H1 (cell line): ENCODE measurements around the gene DNAJC16. TPM values are rescaled to one million over a fixed set of nuclear protein-coding genes. Genes with fewer than 3 reads are reported as not detected.

Source experiments
- CTCF ChIA-PET: fragments of 300-600 bp; sonication (Branson Sonifier 250); formaldehyde crosslinking; loops from one replicate; lab custom pipeline; 2021; ENCODE audit not compliant: partially characterized antibody; lab: Charles Lee
- POLR2A ChIA-PET: fragments of 300-600 bp; sonication (Branson Sonifier 250); formaldehyde crosslinking; loops from one replicate; lab custom pipeline; 2021; ENCODE audit warnings: inconsistent platforms; ENCODE audit not compliant: partially characterized antibody; lab: Charles Lee
- DNase-seq, 2 experiments: peaks; one replicate each; pipeline versions ENCODE4 v3.0.0 to v3.0.0-alpha.2; 2010 to 2022; ENCODE audit warnings: low spot score in 2 of 2, low read depth in 1 of 2, mixed read lengths in 1 of 2
- FAIRE-seq: peaks from 2 replicates; lab custom pipeline; 2011; peaks lifted over from hg19 to GRCh38; lab: Jason Lieb, UNC
- H2AFZ ChIP-seq: 2 replicates; pipeline ENCODE4 v1.8.1; 2012; ENCODE audit warnings: low read length, inconsistent platforms
- H2AK5ac ChIP-seq: 2 replicates; pipeline ENCODE4 v1.6.1; 2013; ENCODE audit warnings: low read depth, low read length
- H2BK120ac ChIP-seq: replicated peaks from 2 replicates; pipeline ENCODE3; 2013; ENCODE audit warnings: low read depth, low read length, inconsistent platforms
- H2BK12ac ChIP-seq: 2 replicates; pipeline ENCODE4 v1.6.1; 2013; ENCODE audit warnings: low read depth, low read length
- H2BK15ac ChIP-seq: 2 replicates; pipeline ENCODE4 v1.6.1; 2013; ENCODE audit warnings: low read length
- H2BK20ac ChIP-seq: 2 replicates; pipeline ENCODE4 v1.6.1; 2013; ENCODE audit warnings: low read length
- H2BK5ac ChIP-seq: 2 replicates; pipeline ENCODE4 v1.6.1; 2013; ENCODE audit warnings: low read depth, low read length
- H3K14ac ChIP-seq: 2 replicates; pipeline ENCODE4 v1.6.1; 2013; ENCODE audit warnings: inconsistent platforms; ENCODE audit not compliant: insufficient read length
- H3K18ac ChIP-seq: 2 replicates; pipeline ENCODE4 v1.6.1; 2013; ENCODE audit warnings: low read length; ENCODE audit errors: extremely low read depth
- H3K23ac ChIP-seq: 2 replicates; pipeline ENCODE4 v1.6.1; 2013; ENCODE audit warnings: inconsistent platforms; ENCODE audit not compliant: insufficient read length
- H3K23me2 ChIP-seq: 2 replicates; pipeline ENCODE4 v1.6.1; 2013; ENCODE audit warnings: low read depth, low read length
- H3K27ac ChIP-seq: 2 replicates; pipeline ENCODE4 v1.6.1; 2011; ENCODE audit warnings: low read depth, low read length, inconsistent platforms
- H3K27me3 ChIP-seq, 4 experiments: replicated peaks in 1 of 4; 1 replicate in 1 of 4; 2 replicates in 3 of 4; pipeline versions ENCODE4 v1.6.1 to v1.8.1; 2011 to 2013; ENCODE audit warnings: low read length in 3 of 4, mild to moderate bottlenecking in 3 of 4, inconsistent platforms in 2 of 4, mixed read lengths in 2 of 4, moderate library complexity in 1 of 4; ENCODE audit not compliant: control insufficient read depth in 3 of 4, insufficient read depth in 3 of 4; ENCODE audit errors: extremely low read depth in 1 of 4
- H3K36me3 ChIP-seq, 4 experiments: 2 replicates each; pipeline versions ENCODE4 v1.6.1 to v1.8.1; 2011 to 2013; ENCODE audit warnings: mild to moderate bottlenecking in 4 of 4, low read length in 3 of 4, moderate library complexity in 2 of 4, control low read depth in 1 of 4, inconsistent platforms in 1 of 4; ENCODE audit not compliant: insufficient read depth in 4 of 4, control insufficient read depth in 2 of 4
- H3K4ac ChIP-seq: replicated peaks from 2 replicates; pipeline ENCODE3; 2013; ENCODE audit warnings: low read length, low read depth, mixed read lengths, inconsistent platforms; ENCODE audit not compliant: insufficient read length
- H3K4me1 ChIP-seq, 4 experiments: replicated peaks in 1 of 4; 1 replicate in 1 of 4; 2 replicates in 3 of 4; pipeline versions ENCODE4 v1.6.1 to v1.8.1; 2011 to 2013; ENCODE audit warnings: low read length in 3 of 4, inconsistent platforms in 2 of 4, mixed read lengths in 1 of 4; ENCODE audit not compliant: insufficient read depth in 4 of 4, control insufficient read depth in 3 of 4
- H3K4me2 ChIP-seq, 2 experiments: 2 replicates each; pipeline versions ENCODE4 v1.6.1 to v1.8.1; 2011 to 2013; ENCODE audit warnings: low read depth in 2 of 2, low read length in 2 of 2, control low read depth in 1 of 2, inconsistent platforms in 1 of 2, mild to moderate bottlenecking in 1 of 2; ENCODE audit not compliant: insufficient read depth in 1 of 2
- H3K4me3 ChIP-seq, 4 experiments: fragments of 200-600, 300-600 bp in 1 of 4; sonication (generic), shearing (Covaris generic), sonication (Bioruptor Twin) in 1 of 4; 2 replicates each; pipeline versions ENCODE4 v1.5.1 to v1.8.1; 2011 to 2016; ENCODE audit warnings: low read length in 4 of 4, low read depth in 3 of 4, control low read depth in 2 of 4, inconsistent platforms in 2 of 4, mild to moderate bottlenecking in 2 of 4, mixed read lengths in 1 of 4, moderate library complexity in 1 of 4; ENCODE audit not compliant: insufficient read depth in 2 of 4; ENCODE audit errors: extremely low read depth in 1 of 4
- H3K56ac ChIP-seq: replicated peaks from 2 replicates; pipeline ENCODE3; 2013; ENCODE audit warnings: low read depth, mild to moderate bottlenecking, mixed read lengths, low read length, inconsistent platforms; ENCODE audit not compliant: insufficient read length
- H3K79me1 ChIP-seq: 2 replicates; pipeline ENCODE4 v1.6.1; 2013; ENCODE audit warnings: low read depth, low read length, control low read depth
- H3K79me2 ChIP-seq, 2 experiments: 2 replicates each; pipeline versions ENCODE4 v1.6.1 to v1.8.1; 2012 to 2013; ENCODE audit warnings: low read length in 2 of 2, mild to moderate bottlenecking in 2 of 2, inconsistent platforms in 1 of 2; ENCODE audit not compliant: insufficient read depth in 2 of 2, control insufficient read depth in 1 of 2
- H3K9ac ChIP-seq, 4 experiments: replicated peaks in 1 of 4; 1 replicate in 1 of 4; 2 replicates in 3 of 4; pipeline versions ENCODE4 v1.6.1 to v1.8.1; 2011 to 2013; ENCODE audit warnings: low read depth in 3 of 4, low read length in 3 of 4, control low read depth in 2 of 4, mild to moderate bottlenecking in 2 of 4, moderate library complexity in 2 of 4, inconsistent platforms in 1 of 4; ENCODE audit errors: extremely low read depth in 1 of 4
- H3K9me3 ChIP-seq, 2 experiments: 2 replicates each; pipeline versions ENCODE4 v1.6.1 to v1.8.1; 2012 to 2013; ENCODE audit warnings: mild to moderate bottlenecking in 2 of 2, moderate library complexity in 2 of 2, control low read depth in 1 of 2, inconsistent platforms in 1 of 2, low read depth in 1 of 2, low read length in 1 of 2, mixed read lengths in 1 of 2; ENCODE audit not compliant: insufficient read depth in 2 of 2
- H4K20me1 ChIP-seq, 2 experiments: replicated peaks in 1 of 2; 2 replicates each; pipeline versions ENCODE3 to v1.8.1; 2011 to 2013; ENCODE audit warnings: inconsistent platforms in 2 of 2, low read length in 2 of 2, mild to moderate bottlenecking in 1 of 2; ENCODE audit not compliant: insufficient read depth in 2 of 2, control insufficient read depth in 1 of 2
- H4K5ac ChIP-seq: 2 replicates; pipeline ENCODE4 v1.6.1; 2013; ENCODE audit warnings: low read length, low read depth, mixed read lengths, inconsistent platforms; ENCODE audit not compliant: insufficient read length
- H4K8ac ChIP-seq: 2 replicates; pipeline ENCODE4 v1.8.0; 2013; ENCODE audit warnings: mild to moderate bottlenecking, moderate library complexity, low read length, inconsistent platforms; ENCODE audit not compliant: insufficient read depth; ENCODE audit errors: extremely low read depth
- H4K91ac ChIP-seq: replicated peaks from 2 replicates; pipeline ENCODE3; 2013; ENCODE audit warnings: low read length, mixed read lengths, inconsistent platforms; ENCODE audit not compliant: insufficient read length
- CBX8 ChIP-seq: fragments of 300-800, 300-1000 bp; sonication (generic); IDR thresholded peaks from 2 replicates; pipeline ENCODE4 v1.7.1; 2016; ENCODE audit warnings: low read depth, low read length, borderline replicate concordance
- CEBPB ChIP-seq: IDR thresholded peaks from 2 replicates; pipeline ENCODE4 v1.6.1; 2012; ENCODE audit warnings: low read depth, low read length
- EZH2 ChIP-seq: fragments of 200-600 bp; sonication (generic); IDR thresholded peaks from 2 replicates; pipeline ENCODE4 v1.7.1; 2012; ENCODE audit warnings: low read depth, mild to moderate bottlenecking, moderate library complexity, low read length, inconsistent platforms; ENCODE audit not compliant: severe bottlenecking
- KDM4A ChIP-seq: IDR thresholded peaks from one replicate; pipeline ENCODE4 v1.7.1; 2012; ENCODE audit warnings: low read depth, mild to moderate bottlenecking, moderate library complexity, low read length, inconsistent platforms; ENCODE audit not compliant: severe bottlenecking
- NANOG ChIP-seq: IDR thresholded peaks from 2 replicates; pipeline ENCODE4 v1.6.1; 2011; ENCODE audit warnings: low read length, low read depth, mild to moderate bottlenecking, inconsistent platforms; ENCODE audit not compliant: insufficient read depth, poor library complexity, severe bottlenecking
- POLR2A ChIP-seq, 2 experiments: IDR thresholded peaks; 1 replicate in 1 of 2; 2 replicates in 1 of 2; pipeline ENCODE4 v1.6.1; 2011; ENCODE audit warnings: low read depth in 2 of 2, low read length in 2 of 2, mild to moderate bottlenecking in 2 of 2; ENCODE audit errors: control extremely low read depth in 1 of 2
- RXRA ChIP-seq: IDR thresholded peaks from 2 replicates; pipeline ENCODE4 v1.6.1; 2011; ENCODE audit warnings: low read depth, mild to moderate bottlenecking, low read length, moderate library complexity; ENCODE audit not compliant: insufficient read depth
- SIX5 ChIP-seq: IDR thresholded peaks from 2 replicates; pipeline ENCODE4 v1.6.1; 2011; ENCODE audit warnings: mild to moderate bottlenecking, low read depth, low read length
- SP1 ChIP-seq: IDR thresholded peaks from 2 replicates; pipeline ENCODE4 v1.6.1; 2011; ENCODE audit warnings: low read depth, low read length
- SP4 ChIP-seq: IDR thresholded peaks from 2 replicates; pipeline ENCODE4 v1.6.1; 2012; ENCODE audit warnings: low read length, inconsistent platforms
- TEAD4 ChIP-seq: IDR thresholded peaks from 2 replicates; pipeline ENCODE4 v1.6.1; 2012; ENCODE audit warnings: low read depth, low read length, inconsistent platforms, mixed read lengths
- USF2 ChIP-seq: IDR thresholded peaks from 2 replicates; pipeline ENCODE4 v1.6.1; 2011; ENCODE audit warnings: low read length, improper control_type of control experiment
- ZNF274 ChIP-seq: IDR thresholded peaks from 2 replicates; pipeline ENCODE4 v1.7.0; 2012; ENCODE audit warnings: low read length, borderline replicate concordance; ENCODE audit errors: extremely low read depth
- WGBS, 2 experiments: shearing (Covaris generic) in 1 of 2; methylation state at CpG; one replicate each; pipeline versions ENCODE4 v1.1.6 to v1.1.7; 2013 to 2015; ENCODE audit warnings: low lambda C conversion rate in 2 of 2, mixed read lengths in 2 of 2, inconsistent platforms in 1 of 2, low coverage in 1 of 2, missing lambda C conversion rate in 1 of 2; ENCODE audit not compliant: insufficient replicate concordance in 2 of 2, insufficient coverage in 1 of 2, insufficient read length in 1 of 2; ENCODE audit errors: extremely low coverage in 1 of 2, missing lambda C conversion rate in 1 of 2; 5-methylcytosine and 5-hydroxymethylcytosine counted together
- polyA plus RNA-seq, 7 experiments: library from polyadenylated mRNA; depleted of rRNA in 3 of 7; stranded (reverse) in 5 of 7; unstranded in 2 of 7; fragments of >200 nt in 5 of 7; fragments of 200-250 nt in 2 of 7; gene quantifications; 1 replicate in 5 of 7; 2 replicates in 1 of 7; 4 replicates in 1 of 7; pipeline versions ENCODE4 v1.2.1 to v1.2.3, GENCODE V29; 2011 to 2013; ENCODE audit warnings: missing spikeins in 2 of 7, mixed read lengths in 2 of 7
- total RNA-seq: library from RNA; stranded (reverse); fragmentation: NEBNext Ultra II Directional; extraction: Animal tissue kit (Norgen Biotek cat#: 25700); gene quantifications from 2 replicates; pipeline ENCODE4 v1.2.1, GENCODE V29; 2021
- TF ChIP-seq, protein P1 (sequence below): IDR thresholded peaks from 2 replicates; pipeline ENCODE4 v1.6.1; 2012; ENCODE audit warnings: inconsistent platforms

The DNAJC16 gene
- total and polyA plus RNA-seq, 2 of the 8 experiments (the other 6 are each of a cell fraction or from before 2014, with no cell fraction given) = 7.9 to 23.3 TPM

DNA sequence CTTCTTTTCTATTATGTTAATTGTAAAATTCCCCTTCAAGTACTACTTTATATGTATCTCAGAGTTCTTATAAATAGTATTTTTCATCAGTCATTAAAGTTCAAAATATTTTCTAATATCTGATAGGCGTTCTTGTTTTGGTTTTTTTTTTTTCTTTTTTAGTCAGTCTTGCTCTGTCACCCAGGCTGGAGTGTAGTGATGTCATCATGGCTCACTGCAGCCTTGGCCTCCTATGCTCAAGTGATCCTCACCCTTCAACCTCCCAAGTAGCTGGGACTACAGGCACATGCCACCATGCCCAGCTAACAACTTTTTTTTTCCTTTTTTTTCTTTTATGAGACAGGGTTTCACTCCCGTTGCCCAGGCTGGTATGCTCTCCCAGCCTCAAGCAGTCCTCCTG lies 30.9 kb downstream of the DNAJC16 start:
- no peak overlapping the region for H3K27ac ChIP-seq
- no peak overlapping the region for H2BK120ac ChIP-seq
- H3K4ac ChIP-seq = no peak overlapping the region
- H3K4me2 ChIP-seq = no peak overlapping the region
- DNase-seq = no peak
- no peak overlapping the region for H3K9ac ChIP-seq
- H3K18ac ChIP-seq = no peak overlapping the region
- no peak overlapping the region for H2BK20ac ChIP-seq
- no peak overlapping the region for H3K56ac ChIP-seq
- no peak overlapping the region for H3K4me3 ChIP-seq
- no peaks in the 10 kb centered on the region for H3K27me3 ChIP-seq
- H4K20me1 ChIP-seq = no peaks in the 10 kb centered on the region
- H4K8ac ChIP-seq = no peak overlapping the region
- WGBS, 2 experiments = 85% methylated on average over 2 of the region's 2 CpGs; no CpG with 5 or more reads in 1 of the 2 experiments
- H3K14ac ChIP-seq = no peak overlapping the region
- no peak overlapping the region for H2BK15ac ChIP-seq
- H4K91ac ChIP-seq = no peak overlapping the region
- H3K79me1 ChIP-seq = no peaks in the 10 kb centered on the region
- CTCF ChIA-PET = no interaction called here
- no peaks in the 10 kb centered on the region for H3K9me3 ChIP-seq
- no peaks in the 10 kb centered on the region for H3K79me2 ChIP-seq
- no peak overlapping the region for H2AK5ac ChIP-seq
- H3K4me1 ChIP-seq = no peaks in the 10 kb centered on the region
- no peak overlapping the region for H2AFZ ChIP-seq
- no peak overlapping the region for H2BK5ac ChIP-seq
- no peak overlapping the region for H4K5ac ChIP-seq
- H3K36me3 ChIP-seq = peaks cover 0 to 27% (median 14%) of the 10 kb centered on the region in 4 experiments; a peak in 5 of 8 replicates
- no peak for FAIRE-seq
- no peak overlapping the region for H3K23ac ChIP-seq
- no peak overlapping the region for H2BK12ac ChIP-seq
- POLR2A ChIA-PET = no interaction called here
- no peaks in the 10 kb centered on the region for H3K23me2 ChIP-seq
- TF ChIP-seq CBX8 (no peak), CEBPB (no peak), KDM4A (no peak), RXRA (no peak), SP1 (no peak), ZNF274 (no peak), POLR2A (IDR thresholded peaks at IDR 0.05; ENCODE audit: control extremely low read depth in 1 of 2, low read depth in 2 of 2, low read length in 2 of 2) (no peak), USF2 (no peak), EZH2 (no peak), SIX5 (no peak), TEAD4 (no peak), NANOG (no peak), SP4 (no peak)
- TF ChIP-seq, protein P1, sequence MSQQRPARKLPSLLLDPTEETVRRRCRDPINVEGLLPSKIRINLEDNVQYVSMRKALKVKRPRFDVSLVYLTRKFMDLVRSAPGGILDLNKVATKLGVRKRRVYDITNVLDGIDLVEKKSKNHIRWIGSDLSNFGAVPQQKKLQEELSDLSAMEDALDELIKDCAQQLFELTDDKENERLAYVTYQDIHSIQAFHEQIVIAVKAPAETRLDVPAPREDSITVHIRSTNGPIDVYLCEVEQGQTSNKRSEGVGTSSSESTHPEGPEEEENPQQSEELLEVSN = no peak
